ENCODE measurements around the gene SRSF7. TPM values are rescaled to one million over a fixed set of nuclear protein-coding genes. Genes with fewer than 3 reads are reported as not detected.
A peak's percentile ranks its signal among the peaks of the same experiment; 100 is the strongest.

SRSF7 gene
- total and polyA plus RNA-seq, 8 donors = 57.9 to 163 (median 95.4) TPM

DNA sequence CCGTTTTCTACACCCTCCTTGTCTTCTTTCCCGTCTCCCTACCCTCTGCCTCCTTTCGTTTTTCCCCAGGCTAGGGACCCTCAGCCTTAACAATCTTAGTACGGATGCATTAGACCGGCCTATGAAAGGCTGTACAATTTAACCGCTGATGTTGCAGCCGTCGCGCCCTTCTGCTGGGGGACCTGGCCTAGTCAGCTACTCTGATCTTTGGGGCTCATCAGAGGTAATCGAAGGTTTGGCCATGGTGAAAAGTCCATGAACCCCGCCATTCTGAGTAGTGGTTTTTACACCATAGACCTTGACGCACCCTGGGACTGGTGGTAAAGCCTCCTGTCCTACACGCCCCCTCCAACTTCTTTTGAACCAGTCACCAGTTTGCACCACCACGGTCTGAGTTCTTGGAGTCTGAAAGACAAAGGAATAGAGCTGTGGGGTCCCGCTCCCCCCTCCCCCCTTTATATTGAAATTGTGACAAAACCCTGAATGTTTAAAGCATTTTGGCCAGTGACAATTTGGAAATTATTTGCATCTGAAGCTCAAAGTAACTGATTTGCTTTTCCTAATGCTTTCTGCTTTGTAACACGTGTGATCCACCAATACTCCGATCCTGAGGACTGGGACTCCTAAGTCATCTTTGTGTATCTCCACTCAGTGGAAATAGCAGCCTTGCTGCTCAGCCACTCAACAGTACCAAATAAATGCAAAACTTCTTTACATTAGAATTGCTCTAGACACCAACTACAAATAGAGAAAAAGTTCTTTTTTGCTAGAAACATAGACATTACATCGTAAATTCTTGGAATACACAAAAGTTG lies 642 bp upstream of the SRSF7 start:
- intact Hi-C loops (cut with DNase I; ENCODE audit: low total_unique reads) = no loop called here
- WGBS, 5 donors = 24 to 28% (median 25%) methylated on average over 17 to 18 of the region's 18 CpGs
- TF ChIP-seq POLR2A (IDR thresholded peaks at IDR 0.05) (no peak), POLR2AphosphoS5 (IDR thresholded peaks at IDR 0.05) (no peak), EP300 (IDR thresholded peaks at IDR 0.05) (no peak)
- TF ChIP-seq, protein P1, sequence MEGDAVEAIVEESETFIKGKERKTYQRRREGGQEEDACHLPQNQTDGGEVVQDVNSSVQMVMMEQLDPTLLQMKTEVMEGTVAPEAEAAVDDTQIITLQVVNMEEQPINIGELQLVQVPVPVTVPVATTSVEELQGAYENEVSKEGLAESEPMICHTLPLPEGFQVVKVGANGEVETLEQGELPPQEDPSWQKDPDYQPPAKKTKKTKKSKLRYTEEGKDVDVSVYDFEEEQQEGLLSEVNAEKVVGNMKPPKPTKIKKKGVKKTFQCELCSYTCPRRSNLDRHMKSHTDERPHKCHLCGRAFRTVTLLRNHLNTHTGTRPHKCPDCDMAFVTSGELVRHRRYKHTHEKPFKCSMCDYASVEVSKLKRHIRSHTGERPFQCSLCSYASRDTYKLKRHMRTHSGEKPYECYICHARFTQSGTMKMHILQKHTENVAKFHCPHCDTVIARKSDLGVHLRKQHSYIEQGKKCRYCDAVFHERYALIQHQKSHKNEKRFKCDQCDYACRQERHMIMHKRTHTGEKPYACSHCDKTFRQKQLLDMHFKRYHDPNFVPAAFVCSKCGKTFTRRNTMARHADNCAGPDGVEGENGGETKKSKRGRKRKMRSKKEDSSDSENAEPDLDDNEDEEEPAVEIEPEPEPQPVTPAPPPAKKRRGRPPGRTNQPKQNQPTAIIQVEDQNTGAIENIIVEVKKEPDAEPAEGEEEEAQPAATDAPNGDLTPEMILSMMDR (IDR thresholded peaks at IDR 0.05) = no peak
- H3K4me1 ChIP-seq = peaks cover 24 to 55% (median 36%) of the 10 kb centered on the region in 4 donors
- no peaks in the 10 kb centered on the region for H3K27me3 ChIP-seq
- H3K9me3 ChIP-seq = no peaks in the 10 kb centered on the region
- peak overlapping the region; percentile 76 to 100 (median 97) for H3K27ac ChIP-seq
- H3K36me3 ChIP-seq = peaks cover 27 to 29% (median 28%) of the 10 kb centered on the region in 4 donors
- DNase-seq = no peak
- peak overlapping the region; percentile 68 to 89 (median 80) for H3K4me3 ChIP-seq

DNA sequence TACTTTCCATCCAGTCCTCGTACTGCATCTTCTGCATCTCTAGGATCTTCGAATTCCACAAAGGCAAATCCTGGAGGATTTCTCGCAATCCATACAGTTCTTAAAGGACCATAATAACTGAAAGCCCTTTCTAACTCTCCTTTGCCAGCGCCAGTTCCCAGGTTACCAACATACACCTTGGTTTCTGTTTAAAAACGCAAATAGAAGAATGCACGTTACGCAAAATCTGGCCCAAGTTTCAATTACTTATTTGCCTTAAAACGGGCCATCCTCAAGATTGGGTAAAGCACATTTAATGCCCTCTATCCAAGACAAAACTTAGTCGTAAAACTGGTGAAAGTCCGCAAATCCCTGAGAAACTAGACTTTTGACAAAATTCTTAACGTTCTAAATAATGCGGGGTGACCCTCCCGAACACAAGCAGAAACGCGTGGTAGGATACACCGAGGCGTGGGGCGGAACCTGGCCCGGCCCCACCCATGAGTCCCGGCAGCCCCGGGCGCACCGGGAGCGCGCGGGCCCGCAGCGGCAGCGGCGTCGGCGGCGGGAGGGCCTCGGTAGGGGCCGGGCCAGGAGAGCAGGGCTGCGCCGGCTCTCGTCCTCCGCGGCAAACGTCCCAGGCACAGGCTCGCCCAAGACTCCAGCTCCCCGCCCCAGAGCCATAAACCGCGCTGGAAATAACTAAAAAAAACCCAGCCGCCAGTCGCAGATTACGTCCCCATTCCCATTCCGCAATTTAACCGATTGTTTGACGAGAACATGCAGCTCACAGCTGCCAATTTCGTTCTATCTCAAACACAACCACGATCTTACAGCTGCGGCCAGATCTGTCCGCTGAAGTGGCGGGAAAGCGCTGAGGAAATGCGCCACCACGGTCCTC lies 910 bp downstream of the SRSF7 start:
- Histone ChIP-seq H3K27ac (peak overlapping the region; percentile 97 to 100 (median 99)), H3K36me3 (peaks cover 43 to 44% (median 43%) of the 10 kb centered on the region in 4 donors), H3K27me3 (no peaks in the 10 kb centered on the region), H3K9me3 (no peaks in the 10 kb centered on the region), H3K4me3 (peak overlapping the region; percentile 68 to 89 (median 80)), H3K4me1 (peaks cover 27 to 70% (median 46%) of the 10 kb centered on the region in 4 donors)
- TF ChIP-seq, protein P1 (IDR thresholded peaks at IDR 0.05) = no peak
- peak; percentile 2 to 42 (median 40) for TF ChIP-seq POLR2AphosphoS5 (IDR thresholded peaks at IDR 0.05)
- TF ChIP-seq POLR2A (IDR thresholded peaks at IDR 0.05) = no peak
- no peak for TF ChIP-seq EP300 (IDR thresholded peaks at IDR 0.05)
- 0 to 1% (median 0%) methylated on average over 38 to 59 of the region's 59 CpGs for WGBS, 5 donors
- intact Hi-C loops (cut with DNase I; ENCODE audit: low total_unique reads) = no loop called here
- peak; percentile 63 to 89 for DNase-seq

GRCh38 chr2:38748943-38749804 lies 2.0 kb downstream of the SRSF7 start:
- H3K36me3 ChIP-seq = peaks cover 54 to 55% (median 54%) of the 10 kb centered on the region in 4 donors
- H3K27me3 ChIP-seq = no peaks in the 10 kb centered on the region
- 29 to 46% (median 39%) methylated on average over 26 of the region's 26 CpGs for WGBS, 5 donors
- peak overlapping the region; percentile 68 to 89 (median 80) for H3K4me3 ChIP-seq
- peaks cover 27 to 73% (median 51%) of the 10 kb centered on the region in 4 donors for H3K4me1 ChIP-seq
- H3K9me3 ChIP-seq = no peaks in the 10 kb centered on the region
- DNase-seq = no peak
- intact Hi-C loops (cut with DNase I; ENCODE audit: low total_unique reads) = no loop called here
- TF ChIP-seq POLR2AphosphoS5 (IDR thresholded peaks at IDR 0.05) = no peak
- no peak for TF ChIP-seq EP300 (IDR thresholded peaks at IDR 0.05)
- no peak for TF ChIP-seq POLR2A (IDR thresholded peaks at IDR 0.05)
- TF ChIP-seq, protein P1 (IDR thresholded peaks at IDR 0.05) = no peak
- peak overlapping the region in 3 of 5 donors; percentile 11 to 100 (median 99) for H3K27ac ChIP-seq
